ENCODE measurements around the gene ABCF1.
A peak's percentile ranks its signal among the peaks of the same experiment; 100 is the strongest.

The ABCF1 gene

GRCh38 chr6:30611150-30611855, 40.1 kb downstream of the ABCF1 start:
- in situ Hi-C loops (cut with HindIII; ENCODE audit: low sequenced_read_pairs): no loop called here
- TF ChIP-seq CTCF (IDR thresholded peaks at IDR 0.05; ENCODE audit: low read depth, low read length): no peak
- H3K4me3 ChIP-seq (ENCODE audit: low read depth, low read length): no peak overlapping the region
- DNase-seq (ENCODE audit: low read depth, low spot score): no peak

GRCh38 chr6:30611856-30612194, 40.6 kb downstream of the ABCF1 start:
- no peak overlapping the region for H3K4me3 ChIP-seq (ENCODE audit: low read depth, low read length)
- in situ Hi-C loops (cut with HindIII; ENCODE audit: low sequenced_read_pairs): no loop called here
- no peak for TF ChIP-seq CTCF (IDR thresholded peaks at IDR 0.05; ENCODE audit: low read depth, low read length)
- DNase-seq (ENCODE audit: low read depth, low spot score): no peak

- peak; percentile 45 for TF ChIP-seq CTCF (IDR thresholded peaks at IDR 0.05; ENCODE audit: low read depth, low read length)
- DNase-seq (ENCODE audit: low read depth, low spot score): no peak
- no peak overlapping the region for H3K4me3 ChIP-seq (ENCODE audit: low read depth, low read length)
- in situ Hi-C loops (cut with HindIII; ENCODE audit: low sequenced_read_pairs): no loop called here
Measured at GRCh38 chr6:30612213-30612612, 41.0 kb downstream of the ABCF1 start.

- DNase-seq (ENCODE audit: low read depth, low spot score): peak; percentile 82
- in situ Hi-C loops (cut with HindIII; ENCODE audit: low sequenced_read_pairs): no loop called here
- no peak overlapping the region for H3K4me3 ChIP-seq (ENCODE audit: low read depth, low read length)
- TF ChIP-seq CTCF (IDR thresholded peaks at IDR 0.05; ENCODE audit: low read depth, low read length): no peak
Measured at GRCh38 chr6:30612687-30613248, 41.5 kb downstream of the ABCF1 start.

- H3K4me3 ChIP-seq (ENCODE audit: low read depth, low read length): no peak overlapping the region
- DNase-seq (ENCODE audit: low read depth, low spot score): peak; percentile 21
- in situ Hi-C loops (cut with HindIII; ENCODE audit: low sequenced_read_pairs): no loop called here
- TF ChIP-seq CTCF (IDR thresholded peaks at IDR 0.05; ENCODE audit: low read depth, low read length): no peak
Measured at GRCh38 chr6:30613251-30614043, 42.2 kb downstream of the ABCF1 start.

- peak overlapping the region; percentile 96 for H3K4me3 ChIP-seq (ENCODE audit: low read depth, low read length)
- in situ Hi-C loops (cut with HindIII; ENCODE audit: low sequenced_read_pairs): no loop called here
- no peak for TF ChIP-seq CTCF (IDR thresholded peaks at IDR 0.05; ENCODE audit: low read depth, low read length)
- no peak for DNase-seq (ENCODE audit: low read depth, low spot score)
Measured at GRCh38 chr6:30614044-30614842, 43.0 kb downstream of the ABCF1 start.
